OCI-LY1 (cell line): ENCODE results near the gene CSMD2.

Experiments used
- CTCF ChIP-seq: fragments of 200-600 bp; sonication (generic), shearing (Covaris generic); IDR thresholded peaks from 2 replicates; pipeline ENCODE4 v1.5.1; 2017; ENCODE audit warnings: mild to moderate bottlenecking, antibody characterized with exemption, low read length, moderate library complexity, mixed read lengths
- EZH2 ChIP-seq: fragments of 200-600 bp; sonication (generic), shearing (Covaris generic); IDR thresholded peaks from 2 replicates; pipeline ENCODE4 v1.8.0; 2017; ENCODE audit warnings: borderline replicate concordance, mixed run types, mild to moderate bottlenecking, antibody characterized with exemption, low read length, moderate library complexity, mixed read lengths

- TF ChIP-seq CTCF, result peak; percentile 51
- no peak for TF ChIP-seq EZH2
Measured at GRCh38 chr1:33641104-33641830, 523.8 kb downstream of the CSMD2 start.
